ENCODE measurements around the gene PIK3C2G. TPM values are rescaled to one million over a fixed set of nuclear protein-coding genes. Genes with fewer than 3 reads are reported as not detected.

Gene PIK3C2G
- total RNA-seq, 1 donor from 2014 or later, result 0.69 TPM

- no peak for ATAC-seq
- Histone ChIP-seq H3K4me1 (no peaks in the 10 kb centered on the region), H3K9me3 (peaks cover 10% of the 10 kb centered on the region), H3K36me3 (no peaks in the 10 kb centered on the region), H3K27me3 (no peaks in the 10 kb centered on the region), H3K27ac (no peak overlapping the region), H3K4me3 (no peak overlapping the region)
- TF ChIP-seq, protein P1, sequence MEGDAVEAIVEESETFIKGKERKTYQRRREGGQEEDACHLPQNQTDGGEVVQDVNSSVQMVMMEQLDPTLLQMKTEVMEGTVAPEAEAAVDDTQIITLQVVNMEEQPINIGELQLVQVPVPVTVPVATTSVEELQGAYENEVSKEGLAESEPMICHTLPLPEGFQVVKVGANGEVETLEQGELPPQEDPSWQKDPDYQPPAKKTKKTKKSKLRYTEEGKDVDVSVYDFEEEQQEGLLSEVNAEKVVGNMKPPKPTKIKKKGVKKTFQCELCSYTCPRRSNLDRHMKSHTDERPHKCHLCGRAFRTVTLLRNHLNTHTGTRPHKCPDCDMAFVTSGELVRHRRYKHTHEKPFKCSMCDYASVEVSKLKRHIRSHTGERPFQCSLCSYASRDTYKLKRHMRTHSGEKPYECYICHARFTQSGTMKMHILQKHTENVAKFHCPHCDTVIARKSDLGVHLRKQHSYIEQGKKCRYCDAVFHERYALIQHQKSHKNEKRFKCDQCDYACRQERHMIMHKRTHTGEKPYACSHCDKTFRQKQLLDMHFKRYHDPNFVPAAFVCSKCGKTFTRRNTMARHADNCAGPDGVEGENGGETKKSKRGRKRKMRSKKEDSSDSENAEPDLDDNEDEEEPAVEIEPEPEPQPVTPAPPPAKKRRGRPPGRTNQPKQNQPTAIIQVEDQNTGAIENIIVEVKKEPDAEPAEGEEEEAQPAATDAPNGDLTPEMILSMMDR (IDR thresholded peaks at IDR 0.05), result no peak
- intact Hi-C loops (cut with DNase I), result no loop called here
- DNase-seq, result no peak
Observed at GRCh38 chr12:18631339-18631738, 370.0 kb downstream of the PIK3C2G start.

GRCh38 chr12:18632848-18633247 is 371.5 kb downstream of the PIK3C2G start:
- H3K9me3 ChIP-seq, result no peaks in the 10 kb centered on the region
- no peaks in the 10 kb centered on the region for H3K36me3 ChIP-seq
- H3K27me3 ChIP-seq, result no peaks in the 10 kb centered on the region
- no peak for DNase-seq
- H3K4me1 ChIP-seq, result no peaks in the 10 kb centered on the region
- no peak overlapping the region for H3K4me3 ChIP-seq
- no peak for ATAC-seq
- intact Hi-C loops (cut with DNase I), result no loop called here
- TF ChIP-seq, protein P1 (IDR thresholded peaks at IDR 0.05), result no peak
- H3K27ac ChIP-seq, result no peak overlapping the region

GRCh38 chr12:18634382-18634781 is 373.1 kb downstream of the PIK3C2G start:
- H3K27me3 ChIP-seq, result no peaks in the 10 kb centered on the region
- no peaks in the 10 kb centered on the region for H3K9me3 ChIP-seq
- DNase-seq (no peak), ATAC-seq (no peak)
- TF ChIP-seq, protein P1 (IDR thresholded peaks at IDR 0.05), result no peak
- intact Hi-C loops (cut with DNase I), result no loop called here
- H3K27ac ChIP-seq, result no peak overlapping the region
- no peaks in the 10 kb centered on the region for H3K36me3 ChIP-seq
- H3K4me1 ChIP-seq, result no peaks in the 10 kb centered on the region
- H3K4me3 ChIP-seq, result no peak overlapping the region

DNA sequence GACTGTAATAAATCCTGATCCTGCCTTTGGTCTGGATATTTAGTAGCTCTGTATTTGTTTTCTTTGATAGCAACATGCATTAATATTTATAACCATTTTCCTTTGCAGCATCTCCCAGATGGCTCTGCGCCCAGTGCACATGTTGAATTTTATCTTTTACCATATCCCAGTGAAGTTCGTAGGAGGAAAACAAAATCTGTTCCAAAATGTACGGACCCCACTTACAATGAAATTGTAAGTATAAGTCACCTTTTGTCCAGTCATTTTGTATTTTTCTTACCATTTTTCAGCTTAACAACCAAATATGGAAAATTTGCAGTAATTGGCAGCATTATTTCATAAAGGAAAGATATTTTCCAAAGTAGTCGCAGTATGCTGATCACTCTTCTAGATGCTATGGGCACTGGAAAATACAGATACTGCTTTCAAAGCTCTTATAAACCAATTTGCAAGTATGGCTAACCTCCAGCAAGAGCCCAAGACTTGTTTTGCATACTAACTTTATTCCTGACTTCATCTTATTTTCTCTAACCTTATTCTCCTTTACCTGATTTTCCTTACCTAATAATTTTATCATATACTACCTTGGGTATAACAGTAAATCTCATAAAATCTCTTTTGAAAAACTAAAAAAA is 379.1 kb downstream of the PIK3C2G start:
- Histone ChIP-seq H3K4me3 (no peak overlapping the region), H3K27me3 (no peaks in the 10 kb centered on the region), H3K27ac (no peak overlapping the region), H3K36me3 (no peaks in the 10 kb centered on the region), H3K4me1 (no peaks in the 10 kb centered on the region), H3K9me3 (no peaks in the 10 kb centered on the region)
- no peak for ATAC-seq
- intact Hi-C loops (cut with DNase I), result no loop called here
- TF ChIP-seq, protein P1 (IDR thresholded peaks at IDR 0.05), result no peak
- no peak for DNase-seq

GRCh38 chr12:18643681-18644080 is 382.4 kb downstream of the PIK3C2G start:
- ATAC-seq (no peak), DNase-seq (no peak)
- Histone ChIP-seq H3K27me3 (no peaks in the 10 kb centered on the region), H3K36me3 (no peaks in the 10 kb centered on the region), H3K27ac (no peak overlapping the region), H3K4me3 (no peak overlapping the region), H3K4me1 (no peaks in the 10 kb centered on the region), H3K9me3 (no peaks in the 10 kb centered on the region)
- TF ChIP-seq, protein P1 (IDR thresholded peaks at IDR 0.05), result no peak
- intact Hi-C loops (cut with DNase I), result no loop called here

GRCh38 chr12:18644564-18644963 is 383.2 kb downstream of the PIK3C2G start:
- intact Hi-C loops (cut with DNase I), result no loop called here
- no peaks in the 10 kb centered on the region for H3K27me3 ChIP-seq
- ATAC-seq, result no peak
- no peaks in the 10 kb centered on the region for H3K4me1 ChIP-seq
- TF ChIP-seq, protein P1 (IDR thresholded peaks at IDR 0.05), result no peak
- no peaks in the 10 kb centered on the region for H3K36me3 ChIP-seq
- no peaks in the 10 kb centered on the region for H3K9me3 ChIP-seq
- DNase-seq, result no peak
- H3K4me3 ChIP-seq, result no peak overlapping the region
- no peak overlapping the region for H3K27ac ChIP-seq

Data from upper lobe of right lung (tissue), 1 donor.